ENCODE data around the gene PAMR1.

The PAMR1 gene

DNA sequence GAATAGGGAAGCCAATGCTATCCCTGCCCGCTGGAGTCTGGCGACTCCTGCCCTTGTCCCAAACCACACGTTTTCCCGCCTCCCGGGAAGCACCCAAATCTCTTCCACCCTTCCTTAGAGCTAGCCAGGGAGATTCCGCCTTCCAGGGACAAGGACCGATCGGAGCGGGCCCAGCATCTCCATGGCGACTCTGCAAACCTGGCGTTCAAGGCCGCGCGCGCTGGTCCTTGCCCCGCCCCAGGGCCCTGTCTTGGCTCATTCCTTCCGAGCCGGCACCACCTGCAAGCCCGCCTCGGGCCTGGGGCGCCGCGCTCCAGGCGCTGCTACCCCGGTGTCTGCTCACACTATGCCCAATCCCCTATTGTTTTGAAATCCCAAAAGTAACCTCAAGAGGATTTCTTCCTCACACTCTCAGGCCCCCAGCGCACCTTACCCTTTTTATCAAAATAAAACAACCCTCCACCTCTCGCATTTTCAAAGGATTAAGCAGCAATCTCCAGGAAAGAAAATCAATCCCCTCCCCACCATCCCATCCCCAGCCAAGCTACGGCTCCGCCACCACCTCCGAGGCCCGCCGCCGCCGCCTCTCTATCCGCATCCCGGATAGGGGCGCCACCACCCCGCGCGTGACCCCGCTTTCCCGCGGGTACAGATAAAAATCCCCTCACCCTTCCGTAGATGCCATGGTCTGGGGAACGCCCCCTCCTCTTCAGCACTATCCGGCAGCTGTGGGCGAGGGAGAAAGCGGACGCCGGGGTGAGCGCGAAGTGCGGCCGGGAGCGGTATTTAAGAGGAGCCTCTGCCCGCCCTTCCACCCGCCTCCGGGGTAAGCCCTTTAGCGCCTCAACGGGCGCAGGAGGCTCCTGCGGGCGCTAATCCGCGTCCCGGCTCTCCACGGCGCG is 106.9 kb downstream of the PAMR1 start:
- peak; percentile 6 for DNase-seq
- in situ Hi-C loops (cut with MboI; ENCODE audit: low pct_unique_long_range_greater_than_20kb, low sequenced_read_pairs) = no loop called here

DNA sequence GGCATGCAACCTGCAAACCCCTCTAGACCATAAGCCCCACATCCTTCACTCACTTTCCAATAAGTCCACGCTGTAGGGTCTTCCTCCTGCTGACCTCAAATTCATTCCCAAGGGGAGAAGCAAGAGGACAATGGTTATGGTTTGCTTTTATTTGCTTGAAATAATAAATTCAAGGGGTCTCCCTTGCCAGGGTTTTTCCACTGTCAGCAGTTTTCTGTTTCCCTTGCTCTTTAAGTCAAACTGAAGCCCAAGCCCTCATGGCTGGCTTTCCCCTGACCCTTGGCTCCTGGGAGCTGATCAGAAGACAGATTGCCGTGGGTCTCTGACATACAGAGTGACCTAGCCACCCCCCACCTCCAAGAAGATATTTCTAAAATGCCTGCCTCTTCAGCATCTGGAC is 109.9 kb downstream of the PAMR1 start:
- no peak for DNase-seq
- in situ Hi-C loops (cut with MboI; ENCODE audit: low pct_unique_long_range_greater_than_20kb, low sequenced_read_pairs) = no loop called here

DNA sequence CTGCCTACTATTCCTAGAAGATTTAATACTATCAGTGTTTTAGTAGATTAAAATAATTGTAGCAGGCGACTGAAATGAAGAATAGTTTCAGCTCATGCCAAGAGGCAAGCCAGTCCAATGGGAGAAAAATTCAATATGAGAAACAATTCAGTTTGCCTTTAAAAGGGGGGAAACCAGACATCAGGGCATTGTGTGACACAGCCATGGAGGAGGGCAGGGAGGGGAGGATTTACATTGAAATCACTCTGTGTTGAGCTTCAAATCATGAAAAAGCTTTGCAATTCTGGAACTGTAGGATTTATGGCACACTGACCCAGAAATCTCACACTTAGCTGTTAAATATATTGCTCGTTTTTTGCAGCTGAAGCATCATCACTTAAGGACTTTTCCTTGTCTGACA is 110.6 kb downstream of the PAMR1 start:
- in situ Hi-C loops (cut with MboI; ENCODE audit: low pct_unique_long_range_greater_than_20kb, low sequenced_read_pairs) = no loop called here
- DNase-seq = no peak

DNA sequence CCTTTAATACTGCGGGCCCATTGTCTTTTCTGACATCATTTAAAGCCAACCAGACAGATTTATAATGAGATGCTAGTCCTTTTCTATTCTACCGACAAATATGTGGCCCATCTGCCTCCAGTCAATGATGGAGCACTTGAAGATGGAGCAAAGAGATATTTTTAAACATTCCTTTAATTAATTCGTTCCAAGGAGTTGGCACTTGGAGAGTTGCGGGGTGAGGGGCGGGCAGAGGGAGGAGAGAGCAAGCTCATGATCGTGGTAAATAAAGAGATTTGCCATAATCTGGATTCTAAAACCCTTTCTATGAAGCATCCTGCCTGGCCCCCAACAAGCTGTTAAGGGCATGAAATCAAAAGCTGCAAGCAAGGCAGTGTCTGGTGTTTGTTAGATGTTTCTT is 111.1 kb downstream of the PAMR1 start:
- no peak for DNase-seq
- in situ Hi-C loops (cut with MboI; ENCODE audit: low pct_unique_long_range_greater_than_20kb, low sequenced_read_pairs) = no loop called here

DNA sequence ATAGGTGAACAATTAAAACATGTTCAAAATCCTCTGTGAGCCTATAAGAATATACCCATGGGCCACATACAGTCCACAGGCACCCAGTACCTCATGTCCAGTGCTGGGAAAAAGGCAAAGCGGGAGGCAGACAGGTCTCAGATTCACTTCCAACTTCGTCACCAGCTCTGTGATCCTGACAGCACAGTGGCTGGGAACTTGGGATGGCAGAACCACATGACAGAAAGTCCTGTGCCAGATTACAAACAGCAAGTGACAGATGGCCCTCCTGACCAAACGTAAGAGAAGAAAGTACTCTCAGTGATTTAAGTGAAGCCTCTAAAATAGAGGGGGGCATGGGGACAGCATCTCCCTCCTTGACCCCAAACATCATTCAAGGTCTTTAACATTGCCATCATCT is 111.8 kb downstream of the PAMR1 start:
- in situ Hi-C loops (cut with MboI; ENCODE audit: low pct_unique_long_range_greater_than_20kb, low sequenced_read_pairs) = no loop called here

GRCh38 chr11:35412285-35412684 is 113.1 kb downstream of the PAMR1 start:
- in situ Hi-C loops (cut with MboI; ENCODE audit: low pct_unique_long_range_greater_than_20kb, low sequenced_read_pairs) = no loop called here
- DNase-seq = peak; percentile 24

More for the DNA sequence above, 111.8 kb downstream of the PAMR1 start:
- DNase-seq = no peak

- DNase-seq = no peak
- in situ Hi-C loops (cut with MboI; ENCODE audit: low pct_unique_long_range_greater_than_20kb, low sequenced_read_pairs) = no loop called here
Measured at GRCh38 chr11:35407041-35407440, 118.4 kb downstream of the PAMR1 start.

GRCh38 chr11:35404388-35404775 is 121.0 kb downstream of the PAMR1 start:
- in situ Hi-C loops (cut with MboI; ENCODE audit: low pct_unique_long_range_greater_than_20kb, low sequenced_read_pairs) = no loop called here
- DNase-seq = peak; percentile 39

- in situ Hi-C loops (cut with MboI; ENCODE audit: low pct_unique_long_range_greater_than_20kb, low sequenced_read_pairs) = no loop called here
Measured at GRCh38 chr11:35403765-35404387, 121.5 kb downstream of the PAMR1 start.

GRCh38 chr11:35402751-35403660 is 122.4 kb downstream of the PAMR1 start:
- in situ Hi-C loops (cut with MboI; ENCODE audit: low pct_unique_long_range_greater_than_20kb, low sequenced_read_pairs) = no loop called here

More at GRCh38 chr11:35403765-35404387, 121.5 kb downstream of the PAMR1 start:
- DNase-seq = no peak

DNA sequence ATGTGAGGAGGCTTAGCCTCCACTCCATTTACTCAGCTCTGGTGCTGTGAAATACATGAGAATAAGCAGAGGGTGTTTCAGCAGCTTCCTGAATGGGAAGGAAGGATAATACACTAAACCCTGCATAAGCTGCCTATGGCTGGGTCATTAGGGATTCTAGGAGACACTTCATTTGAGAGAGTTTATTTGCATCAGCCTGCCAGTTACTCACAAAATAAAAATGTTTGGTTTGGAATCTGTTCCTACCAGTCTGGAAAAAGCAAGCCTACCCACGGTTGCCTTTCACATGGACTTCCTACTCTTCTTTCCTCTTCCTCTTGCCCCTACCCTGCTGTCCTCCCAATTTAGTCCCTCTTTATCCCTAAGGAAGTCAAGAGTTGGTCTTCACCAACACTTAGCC is 126.5 kb downstream of the PAMR1 start:
- in situ Hi-C loops (cut with MboI; ENCODE audit: low pct_unique_long_range_greater_than_20kb, low sequenced_read_pairs) = no loop called here
- no peak for DNase-seq

More at GRCh38 chr11:35402751-35403660, 122.4 kb downstream of the PAMR1 start:
- DNase-seq = no peak

GRCh38 chr11:35394941-35395340 is 130.5 kb downstream of the PAMR1 start:
- DNase-seq = no peak
- in situ Hi-C loops (cut with MboI; ENCODE audit: low pct_unique_long_range_greater_than_20kb, low sequenced_read_pairs) = no loop called here

DNA sequence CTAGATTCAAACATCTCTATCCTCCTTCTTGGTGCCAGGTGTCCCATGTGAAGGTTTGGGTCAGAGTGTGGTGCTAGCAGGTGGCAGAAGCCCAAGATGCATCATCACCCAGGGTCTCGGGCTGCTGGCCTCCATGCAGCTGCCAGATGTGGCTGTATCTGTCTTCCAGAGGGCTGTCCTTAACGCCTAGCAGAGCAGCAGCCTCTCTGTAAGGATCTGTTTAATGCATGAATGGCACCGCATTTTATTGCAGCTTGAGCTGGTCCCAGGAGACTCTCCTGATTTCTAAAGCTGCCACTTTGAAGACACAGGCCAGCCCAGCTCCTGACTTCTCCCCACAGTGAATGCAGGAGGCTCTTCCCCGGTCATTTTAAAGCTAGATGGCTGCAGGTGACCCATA is 132.3 kb downstream of the PAMR1 start:
- in situ Hi-C loops (cut with MboI; ENCODE audit: low pct_unique_long_range_greater_than_20kb, low sequenced_read_pairs) = no loop called here
- DNase-seq = no peak

DNA sequence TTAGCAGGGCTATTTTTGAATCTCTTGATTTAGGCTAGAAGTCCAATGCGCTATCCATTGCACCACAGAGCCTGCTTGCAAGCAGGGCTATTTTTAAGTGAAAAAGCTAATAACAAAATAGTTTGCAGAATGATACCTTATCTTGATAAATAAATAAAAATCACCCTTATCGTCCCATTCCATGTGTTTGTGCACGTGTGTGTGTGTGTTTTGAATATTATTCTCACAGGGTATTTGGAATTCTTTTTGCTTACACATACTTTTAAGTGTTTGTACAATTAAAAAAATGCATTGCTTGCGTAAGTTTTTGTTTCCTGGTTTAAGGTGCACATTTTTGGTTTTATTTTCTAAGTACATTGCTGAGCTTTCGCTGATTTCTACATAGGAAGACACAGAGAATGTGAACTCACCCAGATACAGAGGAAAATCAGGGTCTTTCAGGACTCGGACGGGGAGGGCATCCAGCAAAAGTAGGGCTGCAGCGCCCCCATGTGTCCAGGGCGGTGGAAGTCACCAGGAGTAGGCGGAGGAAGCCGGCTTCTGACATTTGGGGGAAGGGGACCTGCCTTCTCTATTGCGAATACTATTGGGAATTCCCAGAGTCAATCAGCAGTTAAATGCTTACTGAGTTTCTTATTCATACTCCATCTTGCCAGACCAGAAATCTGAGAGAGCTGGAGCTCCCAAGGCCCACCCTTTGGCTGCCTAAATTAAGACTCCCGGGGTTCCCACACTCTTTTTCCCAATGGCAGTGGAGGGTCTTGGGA is 133.3 kb downstream of the PAMR1 start:
- in situ Hi-C loops (cut with MboI; ENCODE audit: low pct_unique_long_range_greater_than_20kb, low sequenced_read_pairs) = no loop called here
- DNase-seq = peak; percentile 77

GRCh38 chr11:35390737-35391682 is 134.4 kb downstream of the PAMR1 start:
- in situ Hi-C loops (cut with MboI; ENCODE audit: low pct_unique_long_range_greater_than_20kb, low sequenced_read_pairs) = no loop called here
- DNase-seq = no peak

GRCh38 chr11:35389897-35390465 is 135.4 kb downstream of the PAMR1 start:
- DNase-seq = no peak
- in situ Hi-C loops (cut with MboI; ENCODE audit: low pct_unique_long_range_greater_than_20kb, low sequenced_read_pairs) = no loop called here

DNA sequence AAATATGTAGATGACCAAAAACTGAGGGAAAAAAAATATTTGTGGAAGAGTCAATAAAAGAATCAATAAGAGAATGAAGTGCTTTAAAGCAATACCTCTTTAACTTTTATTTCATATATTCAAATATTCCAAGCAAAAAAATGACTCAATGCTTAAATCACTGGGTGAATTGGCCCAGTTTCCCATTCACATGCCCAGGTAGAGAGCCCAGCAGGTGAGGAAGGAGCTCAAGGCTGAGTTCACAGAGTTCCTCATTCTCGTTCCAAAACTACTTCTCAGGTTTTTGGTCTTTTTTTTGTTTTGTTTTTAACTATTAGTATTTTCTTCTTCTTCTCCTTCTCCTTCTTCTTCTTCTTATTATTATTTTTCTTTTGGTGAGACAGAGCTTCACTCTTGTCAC is 136.3 kb downstream of the PAMR1 start:
- no peak for DNase-seq

DNA sequence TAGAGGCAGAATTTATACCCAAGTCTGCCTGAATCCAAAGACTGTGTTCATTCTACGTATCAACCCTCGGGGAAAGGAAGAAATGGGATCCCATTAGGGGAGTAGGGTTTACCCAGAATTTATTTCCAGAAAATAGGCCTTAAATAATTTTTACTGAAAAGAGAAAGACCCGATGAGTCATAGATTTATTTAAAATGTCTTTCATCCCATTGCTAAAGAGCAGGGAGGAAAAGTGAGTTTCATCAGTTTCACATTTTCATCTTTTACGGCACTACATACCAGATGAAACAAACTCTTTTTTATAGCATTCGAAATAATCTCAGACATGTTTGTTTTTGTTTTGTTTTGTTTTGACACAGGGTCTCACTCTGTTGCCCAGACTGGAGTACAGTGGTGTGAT is 137.4 kb downstream of the PAMR1 start:
- no peak for DNase-seq
- in situ Hi-C loops (cut with MboI; ENCODE audit: low pct_unique_long_range_greater_than_20kb, low sequenced_read_pairs) = no loop called here

More for the DNA sequence above, 136.3 kb downstream of the PAMR1 start:
- in situ Hi-C loops (cut with MboI; ENCODE audit: low pct_unique_long_range_greater_than_20kb, low sequenced_read_pairs) = no loop called here
